Activated T-helper 1 cell treated with anti-CD3 and anti-CD28 coated beads, Interleukin-2, amount 50 U/mL, for 16 hours (primary cell): ENCODE measurements around the gene CHEK2.
"Not testable (repeated sequence)": the region's sequence is repeated elsewhere in the genome, so short reads cannot be mapped to it uniquely, and the experiment has no call there.

Experiments
- DNase-seq, 2 donors: peaks; one replicate each; pipeline ENCODE4 v3.0.0-alpha.2; 2020; ENCODE audit warnings: low read depth in 1 of 2, low spot score in 1 of 2

CHEK2 gene

GRCh38 chr22:28741785-28742561 lies at the start of gene CHEK2, which contains the start of gene HSCB:
TSS of gene CHEK2 (minus strand) at chr22:28741820. CDS start at chr22:28734721, 7,099 bp downstream.
TSS of gene HSCB (plus strand) at chr22:28742039. CDS start at chr22:28742096, 57 bp downstream.
- peak; percentile 90 to 93 for DNase-seq

- DNase-seq: no peak
These were observed 49.5 kb upstream of the CHEK2 start for GRCh38 chr22:28791124-28791523.

GRCh38 chr22:28788601-28789000 lies 47.0 kb upstream of the CHEK2 start:
- no peak for DNase-seq

- no peak for DNase-seq
These were observed 42.4 kb upstream of the CHEK2 start for GRCh38 chr22:28783786-28784671.

GRCh38 chr22:28780296-28780695 lies 38.7 kb upstream of the CHEK2 start:
- no peak for DNase-seq

GRCh38 chr22:28779833-28780232 lies 38.2 kb upstream of the CHEK2 start:
- DNase-seq: no peak

- no peak for DNase-seq
These were observed 32.8 kb upstream of the CHEK2 start for GRCh38 chr22:28774378-28774777.

- DNase-seq: no peak
These were observed 31.8 kb upstream of the CHEK2 start for GRCh38 chr22:28773461-28773867.

- DNase-seq: peak; percentile 83 to 85
These were observed 31.2 kb upstream of the CHEK2 start, which contains the start of gene CCDC117 for GRCh38 chr22:28772633-28773460. TSS of gene CCDC117 (plus strand) at chr22:28772695. CDS start at chr22:28772850, 155 bp downstream.

- DNase-seq: no peak
These were observed 29.7 kb upstream of the CHEK2 start for GRCh38 chr22:28771195-28771791.

GRCh38 chr22:28769394-28770085 lies 27.9 kb upstream of the CHEK2 start:
- no peak for DNase-seq

- no peak for DNase-seq
These were observed 27.2 kb upstream of the CHEK2 start for GRCh38 chr22:28768701-28769393.

- no peak for DNase-seq
These were observed 25.0 kb upstream of the CHEK2 start for GRCh38 chr22:28766628-28767027.

GRCh38 chr22:28762000-28762399 lies 20.4 kb upstream of the CHEK2 start:
- not testable (repeated sequence) for DNase-seq

- DNase-seq: no peak
These were observed 19.8 kb upstream of the CHEK2 start for GRCh38 chr22:28761449-28761755.

GRCh38 chr22:28759861-28760560 lies 18.4 kb upstream of the CHEK2 start:
- DNase-seq: no peak

GRCh38 chr22:28754512-28754911 lies 12.9 kb upstream of the CHEK2 start:
- DNase-seq: not testable (repeated sequence)

- DNase-seq: no peak
These were observed 8.9 kb upstream of the CHEK2 start for GRCh38 chr22:28750471-28750881.

- no peak for DNase-seq
These were observed 2.2 kb upstream of the CHEK2 start for GRCh38 chr22:28743852-28744251.
